ENCODE results near the gene SNED1.
A peak's percentile ranks its signal among the peaks of the same experiment; 100 is the strongest.

Gene SNED1

DNA sequence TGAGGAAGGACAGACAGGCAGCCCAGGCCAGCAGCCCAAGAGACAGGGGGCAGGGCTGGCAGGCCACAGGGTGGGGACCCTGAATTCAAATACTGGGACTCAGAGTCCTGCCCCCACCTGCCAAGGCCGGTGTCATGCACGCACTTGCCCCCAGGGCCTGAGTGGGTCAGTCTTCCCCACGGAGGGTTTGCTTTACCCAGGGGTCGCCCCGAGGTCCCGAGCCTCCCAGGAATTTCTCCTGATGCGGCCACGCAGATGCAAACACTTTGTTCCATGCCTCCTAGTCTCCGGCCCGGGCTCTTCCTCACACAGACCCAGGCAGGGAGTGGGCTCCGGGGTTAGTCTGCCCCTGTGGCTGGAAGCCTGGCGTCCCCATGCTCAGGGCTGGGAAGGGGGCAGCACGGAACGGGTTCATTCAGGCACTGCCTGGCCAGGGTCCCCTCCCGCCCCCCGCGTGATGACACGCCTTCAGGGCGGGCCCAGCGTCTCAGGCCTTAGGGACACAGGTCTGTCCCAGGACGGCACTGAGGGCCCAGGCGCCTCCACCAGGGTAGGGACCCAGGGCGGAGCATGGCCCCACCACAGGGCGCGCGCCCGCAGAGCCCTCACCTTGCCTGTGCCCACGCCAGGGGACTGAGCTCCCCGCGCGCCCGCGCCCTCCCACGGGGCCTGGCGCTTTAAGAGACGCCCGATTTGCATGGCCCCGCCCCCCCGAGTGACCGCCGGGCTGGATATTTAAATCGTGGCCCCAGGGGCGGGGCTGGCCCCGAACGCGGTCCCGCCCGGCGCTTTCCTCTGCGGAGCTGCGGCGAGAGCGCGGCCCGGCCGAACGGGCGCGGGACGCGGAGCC lies at the start of gene SNED1:
SNED1 (plus strand) TSS at position 763 of the 850 bp plus-strand sequence. CDS start 220 bp downstream, outside the sequence.
- DNase-seq: peak; percentile 47

DNA sequence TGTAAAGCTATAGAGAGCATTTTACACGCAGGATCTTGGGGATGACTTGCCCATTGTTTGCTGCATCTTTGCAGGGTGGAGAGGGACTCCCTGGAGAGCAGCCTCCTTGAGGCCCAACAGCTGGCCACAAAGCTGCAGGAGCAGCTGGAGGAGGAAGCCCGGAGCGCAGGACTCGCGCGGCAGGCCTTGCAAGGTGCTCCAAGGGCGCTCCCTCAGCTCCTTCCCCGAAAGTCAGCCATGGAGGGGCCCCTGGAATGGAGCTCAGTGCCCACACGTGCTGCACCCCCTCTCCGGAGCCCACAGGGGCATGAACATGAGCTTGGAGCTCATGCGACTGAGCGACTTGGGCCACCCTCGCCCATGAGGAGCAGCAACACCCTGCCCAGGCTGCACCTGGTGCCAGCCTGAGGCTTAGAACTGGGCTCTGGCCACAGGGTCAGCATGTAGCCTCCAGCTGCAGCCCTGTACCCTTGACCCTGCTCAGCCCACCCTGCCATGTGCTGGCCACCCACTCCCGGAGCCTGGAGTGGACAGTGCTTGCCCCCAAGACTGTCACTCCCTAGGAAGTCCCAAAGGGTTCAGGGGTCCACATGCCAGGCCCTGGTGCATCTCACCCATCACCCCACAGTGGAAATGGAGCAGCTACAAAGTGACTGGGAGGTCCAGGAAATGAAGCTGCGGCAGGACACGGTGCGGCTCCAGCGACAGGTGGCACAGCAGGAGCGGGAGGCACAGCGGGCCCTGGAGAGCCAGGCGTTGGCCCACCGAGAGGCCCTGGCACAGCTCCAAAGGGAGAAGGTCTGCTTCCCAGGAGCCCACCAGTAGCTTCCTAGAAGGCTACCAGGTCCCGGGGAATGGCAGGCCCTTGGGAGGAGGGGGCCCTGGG lies 49.3 kb upstream of the SNED1 start:
- no peak for DNase-seq

DNA sequence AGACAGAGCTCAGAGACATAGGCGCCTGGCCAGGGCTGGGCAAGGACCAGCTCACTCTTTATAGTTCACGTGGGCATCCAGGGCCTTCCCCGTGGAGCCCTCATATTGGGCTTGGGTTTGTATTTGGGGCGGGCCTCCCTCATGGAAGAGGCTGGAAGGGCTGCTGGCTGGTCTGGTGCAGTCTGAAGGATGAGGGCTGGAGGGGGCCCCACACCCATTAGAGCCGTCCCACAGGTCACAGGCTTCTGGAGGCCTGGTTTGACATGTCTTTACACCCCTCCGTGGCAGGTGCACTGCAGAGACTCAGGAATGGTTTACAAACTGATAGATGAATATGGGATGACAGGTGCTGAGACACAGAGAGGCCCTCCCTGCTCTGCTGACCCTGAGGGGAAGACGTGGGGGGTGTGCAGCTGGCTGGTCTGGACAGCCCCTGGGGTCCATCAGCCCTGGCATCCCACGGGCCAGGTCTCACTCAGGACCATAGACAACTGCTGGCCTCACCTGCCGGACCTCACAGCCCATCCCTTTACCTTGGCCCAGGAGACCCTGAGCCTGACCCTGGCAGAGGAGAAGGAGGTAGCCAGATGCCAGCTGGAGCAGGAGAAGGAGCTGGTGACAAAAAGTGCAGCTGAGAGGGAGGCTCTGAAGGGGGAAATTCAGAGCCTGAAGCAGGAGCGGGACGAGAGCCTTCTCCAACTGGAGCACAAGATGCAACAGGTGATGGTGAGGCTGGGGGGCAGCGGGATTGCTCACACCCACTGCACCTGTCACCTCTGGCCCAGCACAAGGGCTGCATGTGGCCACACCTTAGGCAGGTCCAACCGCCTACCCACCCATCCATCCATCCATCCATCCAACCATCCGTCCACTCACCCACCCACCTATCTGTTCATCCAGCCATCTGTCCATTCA lies 48.4 kb upstream of the SNED1 start:
- no peak for DNase-seq

GRCh38 chr2:240951045-240951594 lies 47.3 kb upstream of the SNED1 start:
- no peak for DNase-seq

DNA sequence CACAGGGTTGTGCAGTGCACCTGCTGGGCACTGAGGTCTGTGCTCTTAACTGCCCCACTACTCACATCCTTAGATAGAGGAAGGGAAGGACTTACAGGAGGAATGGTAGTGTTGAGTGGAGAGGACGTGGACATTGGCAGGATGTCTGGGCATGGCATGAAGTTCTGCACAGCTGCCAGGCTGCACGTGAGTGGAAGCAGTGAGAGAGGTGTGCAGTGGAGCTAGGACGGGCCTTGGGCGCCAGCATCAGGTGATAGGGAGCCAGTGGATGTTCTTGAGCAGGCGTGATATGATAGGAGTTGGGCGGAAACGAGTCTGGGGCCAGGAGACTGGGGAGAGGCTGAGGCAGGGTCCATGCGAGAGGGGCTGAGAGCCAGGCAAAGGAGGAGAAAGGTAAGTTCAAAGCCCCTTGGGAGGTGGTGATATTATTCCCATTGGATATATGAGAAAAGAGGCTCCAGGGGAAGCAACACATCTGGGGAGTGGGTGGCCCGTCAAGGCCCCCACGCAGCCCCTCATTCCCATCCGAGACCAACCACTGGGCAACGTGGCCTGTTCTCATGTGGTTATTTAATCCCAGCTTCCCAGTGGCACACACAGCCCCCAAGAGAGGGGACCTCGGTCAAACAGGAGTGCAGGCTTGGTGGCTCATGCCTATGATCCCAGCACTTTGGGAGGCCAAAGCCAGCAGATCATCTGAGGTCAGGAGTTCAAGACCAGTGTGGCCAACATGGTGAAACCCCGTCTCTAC lies 45.7 kb upstream of the SNED1 start:
- DNase-seq: no peak

DNA sequence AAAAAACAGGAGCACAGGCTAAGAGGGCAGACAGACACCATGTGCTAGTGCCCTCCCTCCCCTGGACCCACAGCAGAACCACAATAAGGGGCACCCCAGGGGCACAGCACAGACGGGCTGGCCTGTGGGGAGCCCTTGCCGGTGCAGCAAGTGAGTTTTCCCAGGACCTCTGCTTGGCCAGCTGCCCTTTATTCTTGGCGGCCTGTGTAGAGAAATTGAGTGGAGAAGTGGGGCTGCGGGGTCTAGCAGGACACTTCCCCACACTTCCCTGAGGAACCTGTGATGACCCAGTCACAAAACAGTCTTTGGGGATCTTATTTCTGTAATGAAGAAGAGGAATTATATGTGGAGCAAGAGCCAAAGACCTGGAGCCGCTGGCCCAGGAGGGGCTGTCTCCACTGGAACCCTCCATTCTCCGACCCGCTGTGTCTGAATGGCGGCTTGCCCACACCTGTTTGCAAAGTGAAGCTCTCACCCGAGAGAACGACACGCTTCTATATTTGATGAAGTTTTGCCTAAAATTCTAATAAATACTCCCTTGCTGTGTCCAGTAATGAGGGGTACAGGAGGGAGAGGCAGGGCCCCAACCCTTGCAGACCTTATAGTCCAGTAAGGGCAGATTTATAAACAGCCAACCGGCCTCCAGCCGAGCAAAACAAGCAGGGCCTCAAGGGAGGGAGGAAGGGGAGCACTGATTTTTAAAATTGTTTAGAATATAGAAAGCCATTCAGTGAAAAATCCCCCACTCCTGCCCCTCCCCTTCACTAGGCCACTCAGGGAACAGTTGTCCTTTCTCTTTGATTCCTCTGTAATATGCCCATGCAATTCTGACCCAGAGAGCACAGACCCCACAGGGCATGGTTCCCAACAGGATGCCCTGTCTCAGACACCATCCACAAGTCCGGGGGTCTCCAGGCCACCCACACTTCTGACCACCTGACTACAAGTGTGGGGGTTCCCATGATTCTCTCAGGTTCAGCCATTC lies 44.7 kb upstream of the SNED1 start:
- no peak for DNase-seq

DNA sequence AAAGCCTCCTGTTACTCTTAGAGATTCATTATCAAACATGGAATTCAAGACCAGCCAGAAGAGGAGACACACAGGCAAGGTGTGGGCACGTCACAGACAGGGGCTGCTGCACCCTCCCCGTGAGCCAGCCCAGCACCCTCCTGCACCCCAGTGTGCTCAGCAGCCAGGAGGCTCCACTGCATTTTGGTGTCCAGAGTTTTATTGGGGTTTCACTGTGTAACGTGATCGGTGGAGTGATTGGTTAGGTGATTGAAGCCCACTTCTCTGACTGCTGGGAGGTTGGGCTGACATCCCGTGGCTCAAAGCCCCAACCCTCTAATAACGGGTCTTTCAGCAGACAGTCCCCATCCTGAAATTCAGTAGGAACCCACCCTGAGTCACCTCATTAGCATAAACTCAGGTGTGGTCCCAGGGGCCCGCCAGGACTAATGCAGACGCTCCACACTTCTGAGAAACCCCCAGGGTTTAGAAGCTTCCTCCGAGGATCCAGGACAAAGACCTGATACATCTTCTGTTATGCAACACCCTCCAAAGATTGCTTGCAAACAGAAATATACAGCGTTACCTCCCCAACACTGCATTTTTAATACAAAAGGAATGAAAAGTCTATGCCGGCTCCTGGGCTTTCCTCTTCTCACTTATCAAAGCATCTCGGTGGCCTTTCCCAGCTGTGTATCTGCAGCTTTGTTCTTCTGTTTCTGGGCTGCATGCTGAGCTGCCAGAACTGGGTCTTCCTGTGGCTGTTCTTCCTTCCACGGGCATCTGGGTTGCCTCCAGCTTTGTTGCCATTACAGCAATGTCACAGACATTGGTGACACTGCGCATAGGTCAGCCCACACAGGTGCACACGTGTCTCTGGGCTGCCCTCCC lies 43.7 kb upstream of the SNED1 start:
- no peak for DNase-seq

- no peak for DNase-seq
These were observed 42.9 kb upstream of the SNED1 start for GRCh38 chr2:240955306-240956170.

GRCh38 chr2:240956171-240956934 lies 42.1 kb upstream of the SNED1 start:
- DNase-seq: no peak

DNA sequence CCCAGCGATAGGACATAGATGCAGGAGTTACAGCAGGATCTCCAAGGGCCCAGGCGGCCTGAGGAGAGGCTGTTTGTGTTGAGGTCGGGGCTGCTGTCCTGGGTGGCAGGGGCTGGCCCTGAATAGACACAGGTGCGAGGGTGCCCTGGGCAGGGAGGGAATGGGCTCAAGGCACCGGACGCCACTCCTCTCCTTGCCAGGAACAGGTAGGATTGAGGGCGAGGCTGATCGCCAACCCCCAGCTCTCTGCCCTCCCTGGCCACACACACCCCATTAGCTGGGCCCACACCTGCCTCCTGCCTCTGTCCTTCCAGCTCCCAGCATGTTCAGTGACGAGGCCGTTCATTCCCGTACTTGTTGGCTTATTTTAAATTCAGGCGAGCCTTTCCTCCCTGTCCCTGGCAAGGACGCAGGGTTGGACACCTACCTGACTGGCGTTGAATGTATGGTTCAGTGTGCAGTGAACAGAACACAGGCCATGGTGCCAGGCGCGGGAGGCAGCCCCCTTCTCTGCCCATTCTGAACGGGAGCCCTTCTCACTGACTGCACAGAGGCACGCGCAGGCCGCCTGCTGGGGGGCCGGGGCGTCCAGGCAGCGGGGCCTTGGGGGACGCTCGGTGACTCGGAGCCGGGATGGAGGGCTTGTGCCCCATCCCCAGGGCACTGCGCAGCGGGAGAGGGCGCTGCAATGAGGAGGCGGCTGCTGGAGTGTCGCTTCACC lies 41.3 kb upstream of the SNED1 start:
- DNase-seq: no peak

- DNase-seq: no peak
These were observed 40.6 kb upstream of the SNED1 start for GRCh38 chr2:240957656-240958365.

DNA sequence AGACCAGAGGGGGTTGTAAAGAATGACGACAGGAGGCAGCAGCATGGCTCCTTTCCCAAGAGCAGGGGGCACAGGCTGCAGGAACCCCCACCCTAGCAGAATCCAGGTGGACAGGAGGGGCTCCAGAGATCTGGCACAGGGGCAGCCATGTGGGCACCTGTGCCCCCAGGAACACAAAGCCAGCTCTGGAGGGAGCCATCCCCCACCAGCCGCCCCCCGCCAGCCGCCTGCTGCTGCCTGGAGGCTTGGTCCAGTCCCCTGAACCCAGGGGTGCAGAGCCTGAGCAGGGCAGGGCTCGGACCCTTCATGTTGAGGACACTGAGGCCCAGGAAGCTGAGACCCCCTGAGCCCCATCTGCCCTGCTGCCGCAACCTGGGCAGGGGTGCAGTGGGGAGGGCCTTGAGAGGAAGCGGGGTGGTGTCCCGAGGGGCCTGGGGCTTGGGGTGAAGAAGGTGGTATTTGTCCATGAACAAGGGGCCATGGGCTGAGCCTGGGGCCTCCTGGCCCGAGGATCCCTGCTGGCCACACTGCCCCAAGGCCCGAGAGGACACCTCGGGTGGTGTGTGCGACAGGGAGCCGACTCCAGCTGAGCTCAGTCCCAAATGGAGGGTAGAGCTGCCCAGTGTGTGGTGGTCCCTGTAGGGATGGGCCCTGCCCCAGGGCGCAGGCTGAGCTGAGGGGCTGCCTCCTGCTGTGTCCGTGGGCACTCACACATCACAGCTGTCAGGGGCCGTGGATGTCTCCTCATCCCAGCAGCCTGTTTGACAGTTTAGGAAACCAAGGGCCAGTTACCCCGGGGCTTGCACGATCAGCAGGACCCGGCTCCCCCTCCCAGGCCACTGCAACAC lies 39.8 kb upstream of the SNED1 start:
- no peak for DNase-seq

DNA sequence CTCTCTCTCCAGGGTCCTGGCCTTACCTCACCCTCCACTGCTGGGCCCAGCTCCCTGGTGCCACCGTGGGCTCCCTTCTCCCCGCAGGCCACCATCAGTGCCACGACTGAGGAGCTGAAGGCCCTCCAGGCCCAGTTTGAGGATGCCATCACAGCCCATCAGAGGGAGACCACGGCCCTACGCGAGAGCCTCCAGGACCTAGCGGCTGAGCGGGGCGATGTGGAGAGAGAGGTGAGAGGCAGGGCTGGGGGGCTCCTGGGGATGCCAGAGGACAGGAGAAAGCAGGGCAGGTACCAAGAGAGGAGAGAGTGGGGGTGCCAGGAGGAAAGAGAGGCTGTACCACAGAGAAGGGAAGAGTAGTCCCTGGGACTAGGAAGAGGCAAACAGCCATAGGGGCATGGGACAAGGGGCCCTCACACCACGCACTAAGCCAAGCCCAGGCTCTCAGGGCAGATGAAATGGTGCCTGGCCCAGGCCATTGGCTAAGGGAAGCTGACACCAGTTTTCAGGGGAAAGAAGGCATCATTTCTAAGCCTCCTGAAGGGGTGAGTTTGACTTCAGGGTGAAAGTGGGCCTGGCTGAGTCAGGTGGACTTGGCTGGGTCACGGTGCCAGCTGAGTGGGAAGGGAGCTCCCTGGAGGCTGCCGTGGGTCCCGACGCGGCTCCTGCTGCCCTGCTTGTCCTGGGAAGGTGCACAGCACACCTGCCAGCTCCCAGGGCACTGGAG lies 39.0 kb upstream of the SNED1 start:
- DNase-seq: no peak

DNA sequence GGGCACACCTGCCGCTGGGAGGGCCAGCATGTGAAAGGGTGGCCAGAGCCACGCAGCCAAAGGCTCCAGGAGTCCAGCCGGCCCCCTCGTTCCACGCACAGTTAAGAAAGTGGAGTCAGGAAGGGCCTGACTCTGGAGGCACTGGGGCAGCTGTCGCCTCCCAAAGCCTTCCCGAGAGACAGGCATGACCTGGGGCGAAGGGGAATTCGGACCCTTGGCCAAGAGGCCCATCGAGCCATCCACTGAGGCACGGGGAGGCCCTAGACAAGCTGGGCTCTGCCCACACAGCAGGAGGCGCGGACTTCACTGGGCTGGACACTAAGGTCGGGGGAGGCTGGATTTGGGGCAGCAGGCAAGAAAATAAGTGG lies 38.5 kb upstream of the SNED1 start:
- DNase-seq: no peak
